ENCODE results near the gene C17orf100. TPM values are rescaled to one million over a fixed set of nuclear protein-coding genes. Genes with fewer than 3 reads are reported as not detected.
"Not testable (repeated sequence)": the region's sequence is repeated elsewhere in the genome, so short reads cannot be mapped to it uniquely, and the experiment has no call there.

C17orf100 gene
- total RNA-seq, 4 donors from 2014 or later, result 0.81 to 3.3 (median 1.6) TPM

DNA sequence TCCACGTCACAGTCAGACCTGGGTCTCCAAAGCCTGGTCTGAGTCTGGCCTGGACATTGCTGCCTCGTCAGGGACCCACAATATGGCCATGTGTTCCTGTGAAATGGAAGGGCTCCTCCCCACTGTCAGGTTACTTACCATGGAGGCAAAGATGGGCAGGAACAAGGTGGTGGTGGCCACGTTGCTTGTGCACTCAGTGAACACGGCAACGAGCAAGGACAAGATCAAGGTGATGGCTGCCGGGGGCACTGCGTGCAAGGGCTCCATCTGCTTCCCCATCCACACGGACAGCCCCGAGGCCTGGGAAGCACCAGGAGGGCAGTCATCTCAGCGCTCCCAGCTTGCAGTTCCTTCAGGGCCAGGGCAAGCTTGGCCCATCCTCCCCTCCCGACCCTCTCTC lies 39.1 kb downstream of the C17orf100 start:
- DNase-seq (ENCODE audit: low spot score in 2 of 2), result no peak
- TF ChIP-seq, protein P1, sequence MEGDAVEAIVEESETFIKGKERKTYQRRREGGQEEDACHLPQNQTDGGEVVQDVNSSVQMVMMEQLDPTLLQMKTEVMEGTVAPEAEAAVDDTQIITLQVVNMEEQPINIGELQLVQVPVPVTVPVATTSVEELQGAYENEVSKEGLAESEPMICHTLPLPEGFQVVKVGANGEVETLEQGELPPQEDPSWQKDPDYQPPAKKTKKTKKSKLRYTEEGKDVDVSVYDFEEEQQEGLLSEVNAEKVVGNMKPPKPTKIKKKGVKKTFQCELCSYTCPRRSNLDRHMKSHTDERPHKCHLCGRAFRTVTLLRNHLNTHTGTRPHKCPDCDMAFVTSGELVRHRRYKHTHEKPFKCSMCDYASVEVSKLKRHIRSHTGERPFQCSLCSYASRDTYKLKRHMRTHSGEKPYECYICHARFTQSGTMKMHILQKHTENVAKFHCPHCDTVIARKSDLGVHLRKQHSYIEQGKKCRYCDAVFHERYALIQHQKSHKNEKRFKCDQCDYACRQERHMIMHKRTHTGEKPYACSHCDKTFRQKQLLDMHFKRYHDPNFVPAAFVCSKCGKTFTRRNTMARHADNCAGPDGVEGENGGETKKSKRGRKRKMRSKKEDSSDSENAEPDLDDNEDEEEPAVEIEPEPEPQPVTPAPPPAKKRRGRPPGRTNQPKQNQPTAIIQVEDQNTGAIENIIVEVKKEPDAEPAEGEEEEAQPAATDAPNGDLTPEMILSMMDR (IDR thresholded peaks at IDR 0.05), result no peak
- no peak for TF ChIP-seq POLR2A (IDR thresholded peaks at IDR 0.05)
- intact Hi-C loops (cut with DNase I; ENCODE audit: low total_unique reads), result no loop called here
- no peak overlapping the region for H3K4me3 ChIP-seq (ENCODE audit: low read depth, poor library complexity, severe bottlenecking)
- 81% methylated on average over 11 of the region's 11 CpGs for WGBS, 2 donors

DNA sequence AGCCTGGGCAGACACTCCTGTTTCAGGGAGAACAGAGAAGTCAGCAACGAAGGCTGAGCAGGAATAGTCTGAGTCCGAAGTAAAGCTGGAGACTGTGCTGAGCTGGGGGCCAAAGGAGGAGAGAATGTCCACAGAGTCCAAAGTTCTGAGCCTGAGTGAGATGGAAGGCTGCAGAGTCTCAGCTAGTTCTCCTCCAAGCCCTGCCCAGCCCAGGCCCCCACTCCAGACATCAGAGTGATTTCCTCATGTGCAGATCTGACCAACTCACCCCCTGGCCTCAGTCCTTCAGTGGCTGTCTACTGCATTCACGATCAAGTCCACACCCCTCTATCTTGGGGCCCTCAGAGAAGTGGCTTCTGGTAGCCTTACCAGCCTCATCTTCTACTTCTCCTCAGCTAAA lies 40.0 kb downstream of the C17orf100 start:
- no peak for DNase-seq (ENCODE audit: low spot score in 2 of 2)
- intact Hi-C loops (cut with DNase I; ENCODE audit: low total_unique reads), result no loop called here
- WGBS, 2 donors, result 77 to 87% methylated on average over 3 of the region's 3 CpGs
- TF ChIP-seq POLR2A (IDR thresholded peaks at IDR 0.05), result no peak
- TF ChIP-seq, protein P1 (IDR thresholded peaks at IDR 0.05), result no peak
- H3K4me3 ChIP-seq (ENCODE audit: low read depth, poor library complexity, severe bottlenecking), result no peak overlapping the region

DNA sequence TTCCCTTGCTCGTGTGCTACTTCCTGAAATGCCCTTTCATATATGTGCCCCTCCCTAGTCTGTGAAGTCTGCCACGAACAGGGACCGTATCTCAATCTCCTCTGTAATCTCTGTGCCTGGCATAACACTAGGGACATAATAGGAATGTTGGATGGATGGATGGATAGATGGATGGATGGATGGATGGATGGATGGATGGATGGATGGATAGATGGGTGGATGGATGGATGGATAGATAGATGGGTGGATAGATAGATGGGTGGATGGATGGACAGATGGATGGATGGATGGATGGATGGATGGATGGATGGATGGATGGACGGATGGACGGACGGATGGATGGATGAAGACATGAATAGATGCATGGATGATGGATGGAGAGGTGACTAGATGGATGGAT lies 40.4 kb downstream of the C17orf100 start:
- WGBS, 2 donors, result 71 to 75% methylated on average over 6 of the region's 6 CpGs
- H3K4me3 ChIP-seq (ENCODE audit: low read depth, poor library complexity, severe bottlenecking); DNase-seq (ENCODE audit: low spot score in 2 of 2); intact Hi-C loops (cut with DNase I; ENCODE audit: low total_unique reads): not testable (repeated sequence)

DNA sequence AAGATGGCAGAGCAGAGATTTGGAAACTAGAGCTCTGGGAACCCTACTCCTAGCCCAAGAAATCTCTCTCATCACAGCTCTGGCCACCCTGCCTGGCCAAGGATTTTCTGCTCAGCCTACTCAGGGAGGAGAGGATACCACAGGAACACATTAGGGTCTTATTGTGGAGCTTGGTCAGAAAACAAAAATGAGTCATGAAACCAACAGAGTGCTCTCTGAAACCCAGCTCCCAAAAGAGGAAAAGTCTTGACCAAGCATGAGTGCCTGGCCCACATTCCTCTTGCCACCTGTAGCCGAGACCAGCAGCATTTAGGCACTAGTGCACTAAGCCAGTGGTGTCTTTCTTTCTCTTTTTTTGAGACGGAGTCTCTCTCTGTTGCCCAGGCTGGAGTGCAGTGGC lies 43.5 kb downstream of the C17orf100 start:
- no peak for DNase-seq (ENCODE audit: low spot score in 2 of 2)
- H3K4me3 ChIP-seq (ENCODE audit: low read depth, poor library complexity, severe bottlenecking), result no peak overlapping the region
- intact Hi-C loops (cut with DNase I; ENCODE audit: low total_unique reads), result no loop called here
- WGBS, 2 donors, result 88 to 89% methylated on average over 2 of the region's 2 CpGs
- TF ChIP-seq, protein P1 (IDR thresholded peaks at IDR 0.05), result no peak
- no peak for TF ChIP-seq POLR2A (IDR thresholded peaks at IDR 0.05)

DNA sequence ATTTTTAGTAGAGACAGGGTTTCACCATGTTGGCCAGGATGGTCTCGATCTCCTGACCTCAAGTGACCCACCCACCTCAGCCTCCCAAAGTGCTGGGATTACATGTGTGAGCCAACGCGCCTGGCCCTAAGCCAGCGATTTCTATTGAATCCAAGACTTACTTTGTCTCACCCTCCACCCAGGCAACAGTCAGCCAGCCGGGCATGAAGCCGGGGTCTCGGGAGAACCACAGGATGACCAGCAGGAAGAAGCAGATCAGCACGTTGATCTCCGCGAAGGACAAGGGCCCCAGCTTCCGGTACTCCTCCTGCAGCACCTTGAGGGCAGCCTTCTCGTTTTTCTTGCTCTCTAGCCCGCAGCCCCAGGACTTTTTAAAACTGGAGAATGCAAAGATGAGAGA lies 44.0 kb downstream of the C17orf100 start:
- no peak overlapping the region for H3K4me3 ChIP-seq (ENCODE audit: low read depth, poor library complexity, severe bottlenecking)
- intact Hi-C loops (cut with DNase I; ENCODE audit: low total_unique reads), result no loop called here
- TF ChIP-seq POLR2A (IDR thresholded peaks at IDR 0.05), result no peak
- TF ChIP-seq, protein P1 (IDR thresholded peaks at IDR 0.05), result no peak
- WGBS, 2 donors, result 72 to 89% methylated on average over 13 of the region's 13 CpGs
- DNase-seq (ENCODE audit: low spot score in 2 of 2), result no peak

DNA sequence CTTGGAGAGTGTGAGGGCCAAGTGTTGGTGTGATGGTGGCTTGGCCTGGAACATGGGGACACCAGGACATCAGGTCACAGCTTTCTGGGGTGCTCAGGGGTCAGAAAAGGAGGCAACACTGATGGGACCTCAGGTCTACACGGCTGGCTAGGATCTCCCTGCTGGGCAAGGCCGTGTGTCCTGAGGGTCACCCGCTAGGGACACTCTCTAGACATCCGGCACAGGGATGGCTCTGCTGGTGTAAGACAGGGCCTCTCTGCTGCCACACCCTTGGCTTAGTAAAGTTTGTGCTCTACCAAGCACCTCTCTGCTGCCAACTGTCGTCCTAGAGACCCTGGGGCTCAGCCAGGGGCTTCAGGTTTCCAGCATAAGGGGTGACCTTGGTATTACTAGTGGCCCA lies 45.3 kb downstream of the C17orf100 start:
- no peak overlapping the region for H3K4me3 ChIP-seq (ENCODE audit: low read depth, poor library complexity, severe bottlenecking)
- intact Hi-C loops (cut with DNase I; ENCODE audit: low total_unique reads), result no loop called here
- WGBS, 2 donors, result 59 to 83% methylated on average over 2 to 4 of the region's 5 CpGs
- no peak for DNase-seq (ENCODE audit: low spot score in 2 of 2)
- TF ChIP-seq, protein P1 (IDR thresholded peaks at IDR 0.05), result no peak
- TF ChIP-seq POLR2A (IDR thresholded peaks at IDR 0.05), result no peak

Data from lower leg skin (tissue), 4 donors.